HG03457 (cell line): ENCODE measurements around the gene SDF2.

Experiments
- ATAC-seq: cut with Tn5 transposase; IDR thresholded peaks from one replicate; pipeline ENCODE4 v1.9.1; 2021; ENCODE audit warnings: moderate number of reproducible peaks; ENCODE audit not compliant: unreplicated experiment

Gene SDF2

GRCh38 chr17:28661635-28662526 is at the start of gene SDF2, which contains the start of gene SUPT6H:
Gene SDF2 (minus strand): TSS chr17:28661906. CDS start chr17:28661876, 30 bp downstream.
Gene SUPT6H (plus strand): TSS chr17:28662205. CDS start chr17:28673402, 11,197 bp downstream.
- peak; percentile 60 for ATAC-seq

- ATAC-seq: no peak
These were observed 49.4 kb upstream of the SDF2 start for GRCh38 chr17:28710861-28711722.

- ATAC-seq: no peak
These were observed 45.6 kb upstream of the SDF2 start for GRCh38 chr17:28707339-28707720.

- no peak for ATAC-seq
These were observed 45.0 kb upstream of the SDF2 start for GRCh38 chr17:28706471-28707338.

- no peak for ATAC-seq
These were observed 44.1 kb upstream of the SDF2 start for GRCh38 chr17:28705728-28706334.

- no peak for ATAC-seq
These were observed 43.5 kb upstream of the SDF2 start for GRCh38 chr17:28705074-28705659.

GRCh38 chr17:28704219-28704858 is 42.6 kb upstream of the SDF2 start:
- no peak for ATAC-seq

- ATAC-seq: no peak
These were observed 42.0 kb upstream of the SDF2 start for GRCh38 chr17:28703552-28704218.

- no peak for ATAC-seq
These were observed 41.0 kb upstream of the SDF2 start for GRCh38 chr17:28702752-28703150.

- no peak for ATAC-seq
These were observed 40.5 kb upstream of the SDF2 start for GRCh38 chr17:28702026-28702751.

GRCh38 chr17:28700830-28701492 is 39.3 kb upstream of the SDF2 start:
- no peak for ATAC-seq

GRCh38 chr17:28700278-28700677 is 38.6 kb upstream of the SDF2 start:
- no peak for ATAC-seq

- ATAC-seq: no peak
These were observed 36.7 kb upstream of the SDF2 start for GRCh38 chr17:28698253-28698941.

GRCh38 chr17:28693869-28694268 is 32.2 kb upstream of the SDF2 start:
- ATAC-seq: no peak

- no peak for ATAC-seq
These were observed 27.3 kb upstream of the SDF2 start for GRCh38 chr17:28689011-28689410.

- ATAC-seq: no peak
These were observed 26.8 kb upstream of the SDF2 start for GRCh38 chr17:28688481-28688880.

- ATAC-seq: no peak
These were observed 24.6 kb upstream of the SDF2 start for GRCh38 chr17:28686296-28686695.
